Spinal cord (tissue), 10 donors: ENCODE results near the gene SLX4. TPM values are rescaled to one million over a fixed set of nuclear protein-coding genes. Genes with fewer than 3 reads are reported as not detected.

Source experiments
- DNase-seq, 6 donors: peaks; one replicate each; pipeline versions ENCODE4 v3.0.0 to v3.0.0-alpha.2; 2013 to 2015; ENCODE audit warnings: low spot score in 6 of 6, low read depth in 4 of 6
- H3K27ac ChIP-seq: one replicate; pipeline ENCODE4 v1.5.1; 2013; ENCODE audit warnings: low read depth, low read length, control low read depth
- H3K27me3 ChIP-seq: one replicate; pipeline ENCODE4 v1.6.1; 2013; ENCODE audit warnings: low read length; ENCODE audit not compliant: control insufficient read depth, insufficient read depth
- H3K36me3 ChIP-seq: one replicate; pipeline ENCODE4 v1.6.1; 2013; ENCODE audit warnings: low read length; ENCODE audit not compliant: control insufficient read depth, insufficient read depth
- H3K4me1 ChIP-seq: one replicate; pipeline ENCODE4 v1.6.1; 2013; ENCODE audit warnings: low read length; ENCODE audit not compliant: control insufficient read depth, insufficient read depth
- H3K4me3 ChIP-seq: one replicate; pipeline ENCODE4 v1.5.1; 2013; ENCODE audit warnings: low read depth, low read length, control low read depth
- H3K9me3 ChIP-seq: one replicate; pipeline ENCODE4 v1.6.1; 2013; ENCODE audit warnings: low read length; ENCODE audit not compliant: control insufficient read depth, insufficient read depth
- WGBS: methylation state at CpG from one replicate; pipeline ENCODE4 v1.1.5; 2013; ENCODE audit warnings: missing lambda C conversion rate; ENCODE audit not compliant: insufficient coverage; 5-methylcytosine and 5-hydroxymethylcytosine counted together
- polyA plus RNA-seq, 2 donors: library from polyadenylated mRNA; unstranded; fragments of 120-200 nt; gene quantifications; one replicate each; pipeline ENCODE4 v1.2.1, GENCODE V29; 2013; ENCODE audit not compliant: insufficient read length in 2 of 2
- total RNA-seq, 2 donors: library from RNA; depleted of rRNA in 1 of 2; stranded (reverse); fragments of 120-200 nt in 1 of 2; fragments of >200 nt in 1 of 2; gene quantifications; one replicate each; pipeline versions ENCODE4 v1.2.3 to v1.2.4, GENCODE V29; 2013 to 2014
- donor health status: healthy.

The SLX4 gene
- total and polyA plus RNA-seq, 4 donors = 6.2 to 15.7 (median 8.7) TPM

- Histone ChIP-seq H3K4me1 (peaks cover 25% of the 10 kb centered on the region), H3K27ac (no peak within 1 kb of the TSS), H3K36me3 (peaks cover 36% of the 10 kb centered on the region), H3K4me3 (no peak within 1 kb of the TSS), H3K27me3 (no peaks in the 10 kb centered on the region), H3K9me3 (no peaks in the 10 kb centered on the region)
- DNase-seq = no peak
- 48% methylated on average over 8 of the region's 18 CpGs for WGBS
Measured at GRCh38 chr16:3577302-3577752, 34.1 kb downstream of the SLX4 start, which contains the start of gene NLRC3. NLRC3 (minus strand) TSS chr16:3577403; CDS start chr16:3565036, 12,367 bp downstream.

- Histone ChIP-seq H3K4me1 (peaks cover 25% of the 10 kb centered on the region), H3K27me3 (no peaks in the 10 kb centered on the region), H3K27ac (no peak overlapping the region), H3K9me3 (no peaks in the 10 kb centered on the region), H3K36me3 (peaks cover 25% of the 10 kb centered on the region), H3K4me3 (no peak overlapping the region)
- 85% methylated on average over 11 of the region's 11 CpGs for WGBS
- DNase-seq = no peak
Measured at GRCh38 chr16:3576211-3576610, 35.2 kb downstream of the SLX4 start.

- Histone ChIP-seq H3K9me3 (peaks cover 4% of the 10 kb centered on the region), H3K27ac (no peak overlapping the region), H3K4me1 (peaks cover 20% of the 10 kb centered on the region), H3K36me3 (peaks cover 18% of the 10 kb centered on the region), H3K4me3 (no peak overlapping the region), H3K27me3 (no peaks in the 10 kb centered on the region)
- no peak for DNase-seq
- 78% methylated on average over 13 of the region's 13 CpGs for WGBS
Measured at GRCh38 chr16:3575491-3575890, 35.9 kb downstream of the SLX4 start.

- Histone ChIP-seq H3K36me3 (peaks cover 11% of the 10 kb centered on the region), H3K9me3 (peaks cover 6% of the 10 kb centered on the region), H3K4me3 (no peak overlapping the region), H3K27ac (no peak overlapping the region), H3K27me3 (no peaks in the 10 kb centered on the region), H3K4me1 (peaks cover 8% of the 10 kb centered on the region)
- DNase-seq = no peak
- WGBS = 88% methylated on average over 14 of the region's 14 CpGs
Measured at GRCh38 chr16:3574195-3574594, 37.2 kb downstream of the SLX4 start.

- WGBS = 98% methylated on average over 6 of the region's 9 CpGs
- Histone ChIP-seq H3K27me3 (no peaks in the 10 kb centered on the region), H3K36me3 (peaks cover 11% of the 10 kb centered on the region), H3K4me3 (no peak overlapping the region), H3K9me3 (peaks cover 6% of the 10 kb centered on the region), H3K27ac (no peak overlapping the region), H3K4me1 (peaks cover under 1% of the 10 kb centered on the region)
- no peak for DNase-seq
Measured at GRCh38 chr16:3573146-3573815, 38.1 kb downstream of the SLX4 start.

- 93% methylated on average over 3 of the region's 4 CpGs for WGBS
Measured at GRCh38 chr16:3570420-3571062, 40.9 kb downstream of the SLX4 start.

GRCh38 chr16:3569851-3570250 is 41.6 kb downstream of the SLX4 start:
- no CpG with 5 or more reads among the region's 2 CpGs for WGBS
- Histone ChIP-seq H3K4me1 (no peaks in the 10 kb centered on the region), H3K27ac (no peak overlapping the region), H3K36me3 (peaks cover 2% of the 10 kb centered on the region), H3K9me3 (peaks cover 6% of the 10 kb centered on the region), H3K27me3 (no peaks in the 10 kb centered on the region), H3K4me3 (no peak overlapping the region)
- DNase-seq = no peak

More at GRCh38 chr16:3570420-3571062, 40.9 kb downstream of the SLX4 start:
- peaks cover 6% of the 10 kb centered on the region for H3K9me3 ChIP-seq
- no peak overlapping the region for H3K27ac ChIP-seq
- H3K4me1 ChIP-seq = no peaks in the 10 kb centered on the region
- no peaks in the 10 kb centered on the region for H3K27me3 ChIP-seq
- no peak overlapping the region for H3K4me3 ChIP-seq
- no peak for DNase-seq
- peaks cover 6% of the 10 kb centered on the region for H3K36me3 ChIP-seq

- no peak for DNase-seq
- Histone ChIP-seq H3K27ac (no peak overlapping the region), H3K4me1 (no peaks in the 10 kb centered on the region), H3K9me3 (peaks cover 6% of the 10 kb centered on the region), H3K36me3 (peaks cover 25% of the 10 kb centered on the region), H3K4me3 (no peak overlapping the region), H3K27me3 (no peaks in the 10 kb centered on the region)
- 37% methylated on average over 8 of the region's 8 CpGs for WGBS
Measured at GRCh38 chr16:3566990-3567389, 44.4 kb downstream of the SLX4 start.

GRCh38 chr16:3564889-3565141 is 46.6 kb downstream of the SLX4 start:
- Histone ChIP-seq H3K27me3 (no peaks in the 10 kb centered on the region), H3K4me1 (no peaks in the 10 kb centered on the region), H3K36me3 (peaks cover 34% of the 10 kb centered on the region), H3K9me3 (no peaks in the 10 kb centered on the region), H3K4me3 (no peak overlapping the region), H3K27ac (no peak overlapping the region)
- 89% methylated on average over 9 of the region's 9 CpGs for WGBS
- DNase-seq = no peak
